IPS DF 6.9 (cell line): ENCODE data around the gene EPB41L1.
A peak's percentile ranks its signal among the peaks of the same experiment; 100 is the strongest.

ENCODE experiments used
- DNase-seq: peaks from one replicate; pipeline ENCODE4 v3.0.0-alpha.2; 2013; ENCODE audit warnings: low read depth, low spot score
- H3K27ac ChIP-seq: one replicate; pipeline ENCODE4 v1.5.1; 2013; ENCODE audit warnings: low read length, control low read depth
- H3K27me3 ChIP-seq: 2 replicates; pipeline ENCODE4 v1.6.1; 2013; ENCODE audit warnings: mild to moderate bottlenecking, low read length; ENCODE audit not compliant: control insufficient read depth, insufficient read depth
- H3K36me3 ChIP-seq: 2 replicates; pipeline ENCODE4 v1.6.1; 2013; ENCODE audit warnings: low read length; ENCODE audit not compliant: control insufficient read depth, insufficient read depth
- H3K4me1 ChIP-seq: 2 replicates; pipeline ENCODE4 v1.6.1; 2013; ENCODE audit warnings: low read length; ENCODE audit not compliant: control insufficient read depth, insufficient read depth
- H3K4me3 ChIP-seq: 2 replicates; pipeline ENCODE4 v1.5.1; 2013; ENCODE audit warnings: mild to moderate bottlenecking, low read length
- H3K9me3 ChIP-seq: 2 replicates; pipeline ENCODE4 v1.6.1; 2013; ENCODE audit warnings: low read length, inconsistent platforms; ENCODE audit not compliant: control insufficient read depth, insufficient read depth
- WGBS: extraction: QIAGEN DNeasy Blood & Tissue Kit; methylation state at CpG from one replicate; pipeline ENCODE4 v1.1.7; 2013; ENCODE audit warnings: mixed read lengths, missing lambda C conversion rate; ENCODE audit not compliant: insufficient read length, insufficient coverage; 5-methylcytosine and 5-hydroxymethylcytosine counted together

Gene EPB41L1

DNA sequence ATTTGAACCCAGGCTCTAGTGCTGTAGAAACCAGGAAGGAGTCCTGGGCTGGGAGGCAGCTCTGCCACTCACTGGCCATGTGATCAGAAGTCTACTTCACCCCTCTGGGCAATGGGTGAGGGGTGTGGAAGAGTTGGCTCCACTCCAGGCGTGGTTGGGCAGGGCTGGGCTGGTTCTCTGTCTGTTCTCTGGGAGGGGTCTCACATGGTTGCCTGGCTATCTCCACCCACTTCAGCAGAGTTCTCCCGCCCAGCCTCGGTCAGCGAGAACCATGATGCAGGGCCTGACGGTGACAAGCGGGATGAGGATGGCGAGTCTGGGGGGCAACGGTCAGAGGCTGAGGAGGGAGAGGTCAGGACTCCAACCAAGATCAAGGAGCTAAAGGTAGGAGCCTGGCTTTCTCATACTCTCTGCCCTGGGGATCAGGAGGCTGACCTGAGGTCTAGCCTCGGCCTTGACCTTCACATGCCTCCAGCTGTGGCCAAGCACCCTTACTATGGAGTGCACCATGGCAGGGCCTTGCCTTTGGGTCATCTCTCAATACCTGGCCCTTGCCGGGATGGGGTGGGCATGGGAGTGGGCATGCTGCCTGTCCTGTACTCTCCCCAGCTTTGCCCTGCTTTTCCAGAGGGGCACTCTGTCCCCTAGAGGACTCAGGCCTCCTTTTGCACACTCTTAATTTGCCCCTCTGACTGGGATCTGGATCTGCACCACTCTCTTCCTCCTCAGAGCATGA, 39.6 kb downstream of the EPB41L1 start:
- Histone ChIP-seq H3K4me3 (no peak overlapping the region), H3K27me3 (no peaks in the 10 kb centered on the region; the same call in 1 of the 2 replicates), H3K4me1 (no peaks in the 10 kb centered on the region), H3K36me3 (peaks cover 3% of the 10 kb centered on the region; the same call in 1 of the 2 replicates), H3K27ac (no peak overlapping the region), H3K9me3 (no peaks in the 10 kb centered on the region)
- WGBS = no CpG with 5 or more reads among the region's 10 CpGs
- DNase-seq = no peak

DNA sequence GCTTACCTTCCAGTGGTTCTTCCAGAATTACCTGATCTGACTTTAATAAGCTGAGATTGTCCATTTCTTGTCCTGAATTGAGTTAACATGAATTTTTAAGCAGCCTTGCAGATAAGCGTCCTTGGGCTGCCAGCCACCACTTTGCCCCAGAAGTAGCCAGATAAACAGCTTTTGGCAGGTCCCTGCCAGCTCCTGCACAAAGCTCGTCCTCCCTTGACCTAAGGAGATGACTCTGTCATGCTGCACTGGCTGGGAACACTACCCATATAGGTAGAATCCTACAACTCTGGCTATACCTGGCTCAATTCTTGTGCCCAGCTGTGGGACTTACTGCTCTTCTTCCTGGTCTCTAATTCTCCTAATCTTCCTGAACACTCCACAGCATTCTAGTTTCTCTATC, 42.1 kb downstream of the EPB41L1 start:
- DNase-seq = no peak
- H3K27me3 ChIP-seq = no peaks in the 10 kb centered on the region
- no CpG with 5 or more reads among the region's 2 CpGs for WGBS
- H3K4me1 ChIP-seq = no peaks in the 10 kb centered on the region
- no peaks in the 10 kb centered on the region for H3K36me3 ChIP-seq
- no peaks in the 10 kb centered on the region for H3K9me3 ChIP-seq
- H3K27ac ChIP-seq = no peak overlapping the region
- H3K4me3 ChIP-seq = no peak overlapping the region

DNA sequence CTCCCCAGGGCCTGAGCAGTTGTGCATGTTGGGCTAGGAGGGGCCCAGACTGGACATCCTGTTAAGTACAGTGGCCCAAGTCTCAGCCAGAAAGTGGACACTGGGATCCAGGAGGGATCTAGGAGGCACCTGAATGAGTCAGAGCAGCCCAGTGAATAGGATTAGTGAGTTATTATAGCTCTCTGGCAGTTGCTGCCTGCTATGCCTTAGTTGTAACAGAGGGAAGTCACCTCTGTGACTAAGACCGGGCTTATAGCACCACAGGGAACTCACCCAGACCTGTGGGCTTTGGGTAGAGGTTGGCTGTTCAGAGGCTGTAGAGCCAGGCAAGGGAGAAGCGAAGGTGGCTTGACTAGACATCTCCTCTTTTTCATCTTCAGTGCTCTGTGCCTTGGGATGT, 42.7 kb downstream of the EPB41L1 start:
- no peaks in the 10 kb centered on the region for H3K36me3 ChIP-seq
- no peak for DNase-seq
- H3K27ac ChIP-seq = no peak overlapping the region
- H3K4me1 ChIP-seq = no peaks in the 10 kb centered on the region
- no CpG with 5 or more reads among the region's 2 CpGs for WGBS
- no peaks in the 10 kb centered on the region for H3K9me3 ChIP-seq
- no peaks in the 10 kb centered on the region for H3K27me3 ChIP-seq
- H3K4me3 ChIP-seq = no peak overlapping the region

DNA sequence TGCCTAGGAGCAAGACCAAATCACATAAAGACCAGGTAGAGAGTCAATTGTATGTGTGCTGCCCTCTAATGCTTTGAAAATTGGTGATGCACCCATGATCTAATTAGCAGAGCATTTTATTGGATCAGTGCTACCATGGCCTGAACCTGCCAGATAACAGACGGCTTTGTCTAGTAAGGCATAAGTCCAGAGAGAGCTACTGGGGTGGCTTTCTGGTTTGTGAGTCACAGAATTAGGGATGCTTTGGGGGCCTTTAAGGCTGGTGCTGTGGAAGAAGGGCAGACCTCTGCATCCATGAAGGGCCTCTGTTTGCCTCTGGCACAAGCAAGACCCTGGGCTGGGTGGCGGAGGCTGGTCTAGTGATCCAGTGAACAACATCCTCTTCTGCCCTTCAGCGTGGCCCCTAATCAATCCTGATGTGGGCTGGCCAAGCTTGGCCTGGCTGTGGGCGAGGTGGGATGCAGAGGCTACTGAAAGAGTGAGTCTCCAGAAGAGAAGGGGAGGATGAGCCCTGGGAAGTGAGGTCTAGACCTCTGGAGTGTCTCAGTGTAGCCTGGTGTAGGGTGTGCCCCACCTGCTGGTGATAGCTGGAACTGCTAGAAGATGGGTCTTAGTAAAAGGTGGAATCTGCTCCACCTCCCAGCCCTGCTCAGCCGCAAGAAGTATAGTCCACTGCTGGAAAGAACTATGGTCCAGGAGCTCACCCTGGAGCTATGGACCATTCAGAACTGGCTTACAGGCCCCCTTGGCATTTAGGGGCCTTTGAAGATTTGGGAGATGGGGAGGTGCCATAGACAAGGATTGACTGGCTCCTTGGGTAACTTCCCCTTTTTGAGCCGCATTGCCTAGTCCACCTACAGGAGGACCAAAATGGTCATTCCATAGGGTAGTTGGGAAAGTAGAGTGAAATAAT, 45.1 kb downstream of the EPB41L1 start:
- no peaks in the 10 kb centered on the region for H3K4me1 ChIP-seq
- H3K36me3 ChIP-seq = no peaks in the 10 kb centered on the region
- no CpG with 5 or more reads among the region's 6 CpGs for WGBS
- no peak overlapping the region for H3K4me3 ChIP-seq
- peak; percentile 63 for DNase-seq
- H3K27ac ChIP-seq = no peak overlapping the region
- no peaks in the 10 kb centered on the region for H3K9me3 ChIP-seq
- no peaks in the 10 kb centered on the region for H3K27me3 ChIP-seq

DNA sequence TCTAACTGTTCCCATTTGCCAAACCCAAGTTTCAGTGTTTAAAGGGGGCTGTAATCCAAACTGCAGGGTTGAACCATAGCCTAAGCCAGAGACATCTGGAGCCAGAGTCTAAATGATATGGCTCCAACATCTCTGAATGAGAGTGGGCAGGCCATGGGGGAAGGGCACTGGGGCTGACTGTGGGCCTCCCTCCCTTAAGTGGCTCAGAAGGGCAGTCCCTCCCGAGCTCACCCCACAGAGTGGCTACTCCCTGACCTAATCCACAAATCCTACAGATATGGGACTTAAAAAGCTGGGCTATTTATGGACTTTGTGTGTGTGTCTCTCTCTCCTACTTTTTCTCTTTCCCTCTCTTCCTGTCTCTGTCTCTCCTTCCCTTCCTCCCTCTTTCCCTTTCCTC, 45.9 kb downstream of the EPB41L1 start:
- H3K27ac ChIP-seq = no peak overlapping the region
- no CpG with 5 or more reads among the region's 1 CpG for WGBS
- no peaks in the 10 kb centered on the region for H3K4me1 ChIP-seq
- DNase-seq = no peak
- H3K27me3 ChIP-seq = no peaks in the 10 kb centered on the region
- H3K36me3 ChIP-seq = no peaks in the 10 kb centered on the region
- no peaks in the 10 kb centered on the region for H3K9me3 ChIP-seq
- H3K4me3 ChIP-seq = no peak overlapping the region

DNA sequence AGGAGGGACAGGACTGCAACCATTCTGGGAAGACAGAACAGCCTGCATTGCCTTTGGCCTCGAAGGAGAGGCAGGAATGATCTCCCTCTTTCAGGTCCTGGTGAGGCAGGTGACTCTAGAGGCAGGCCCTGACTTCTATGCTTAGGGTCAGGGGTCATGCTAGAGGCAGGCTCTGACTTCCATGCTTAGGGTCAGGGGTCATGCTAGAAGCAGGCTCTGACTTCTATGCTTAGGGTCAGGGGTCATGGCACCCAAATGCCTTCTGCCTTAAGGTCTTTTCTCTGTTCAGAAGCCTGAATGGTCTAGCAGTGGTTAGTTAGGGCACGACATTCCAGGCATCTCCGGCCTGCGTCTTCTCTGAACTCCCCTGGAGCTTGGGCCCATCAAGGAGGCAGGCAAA, 46.7 kb downstream of the EPB41L1 start:
- Histone ChIP-seq H3K9me3 (no peaks in the 10 kb centered on the region), H3K4me3 (no peak overlapping the region), H3K27ac (no peak overlapping the region), H3K36me3 (no peaks in the 10 kb centered on the region), H3K4me1 (no peaks in the 10 kb centered on the region), H3K27me3 (no peaks in the 10 kb centered on the region)
- DNase-seq = no peak
- WGBS = no CpG with 5 or more reads among the region's 4 CpGs

DNA sequence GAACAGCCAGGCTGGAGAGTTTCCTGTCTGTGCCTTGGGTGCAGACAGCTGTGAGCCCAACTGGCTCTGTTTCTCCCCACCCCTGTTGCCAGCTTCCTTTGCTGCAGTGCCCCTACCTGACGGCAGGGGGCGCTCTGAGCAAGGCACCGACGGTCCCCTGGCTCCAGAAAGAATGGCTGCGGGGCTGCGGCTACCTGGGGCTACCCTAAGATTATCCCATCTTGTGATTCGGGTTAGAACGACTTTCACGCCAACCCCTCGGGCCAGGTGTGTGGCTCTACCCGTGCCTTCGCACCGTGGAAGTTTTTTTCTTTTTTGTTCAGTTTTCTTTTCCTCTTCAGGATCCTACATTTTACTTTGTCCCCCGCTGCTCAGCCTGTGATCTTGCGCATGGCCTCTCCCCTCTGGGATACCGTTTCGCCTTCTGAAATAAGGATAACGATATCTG, 48.4 kb downstream of the EPB41L1 start:
- Histone ChIP-seq H3K27ac (no peak overlapping the region), H3K9me3 (no peaks in the 10 kb centered on the region), H3K27me3 (no peaks in the 10 kb centered on the region), H3K36me3 (no peaks in the 10 kb centered on the region), H3K4me3 (no peak overlapping the region), H3K4me1 (no peaks in the 10 kb centered on the region)
- peak; percentile 52 for DNase-seq
- WGBS = no CpG with 5 or more reads among the region's 18 CpGs

DNA sequence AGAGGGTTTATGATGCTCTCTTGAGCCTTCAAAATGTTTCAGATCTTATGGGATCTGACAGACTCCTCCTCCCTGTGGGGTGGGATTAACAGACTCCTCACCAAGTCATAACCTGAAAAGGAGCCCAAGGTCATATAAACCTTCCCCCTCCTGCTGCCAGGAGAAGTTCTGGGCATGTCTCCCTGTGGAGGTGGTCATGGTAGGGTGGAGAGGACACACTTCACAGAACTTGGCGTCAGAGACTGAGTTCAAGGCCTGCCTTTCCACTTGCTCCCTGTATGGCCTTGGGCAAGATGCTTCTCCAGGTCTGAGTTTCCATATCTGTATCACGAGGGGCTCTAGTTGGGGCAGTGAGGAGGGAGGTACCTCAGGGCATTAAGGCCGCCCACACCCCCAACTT, 49.3 kb downstream of the EPB41L1 start:
- H3K36me3 ChIP-seq = no peaks in the 10 kb centered on the region
- H3K27me3 ChIP-seq = no peaks in the 10 kb centered on the region
- WGBS = no CpG with 5 or more reads among the region's 3 CpGs

DNA sequence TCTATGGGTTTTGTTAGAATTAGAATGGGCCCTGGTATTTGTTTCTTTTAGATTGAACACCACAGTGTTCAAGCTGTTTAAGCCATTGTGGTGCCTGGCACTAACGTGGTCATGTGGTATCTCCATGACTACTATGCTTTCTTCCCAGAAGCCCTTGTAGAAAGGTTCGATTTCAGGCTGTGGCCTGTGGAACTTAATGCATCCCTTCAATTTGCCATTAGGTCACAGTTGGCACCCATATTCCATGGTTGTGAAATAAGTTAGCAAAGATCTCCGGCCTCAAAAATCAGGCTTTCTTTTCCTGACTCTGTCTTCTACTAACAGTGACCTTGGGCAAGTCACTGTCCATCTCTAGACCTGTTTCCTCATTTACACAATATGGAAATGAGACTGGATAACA, 50.5 kb downstream of the EPB41L1 start:
- no peaks in the 10 kb centered on the region for H3K4me1 ChIP-seq

More for the DNA sequence above, 49.3 kb downstream of the EPB41L1 start:
- Histone ChIP-seq H3K27ac (no peak overlapping the region), H3K4me3 (no peak overlapping the region), H3K4me1 (no peaks in the 10 kb centered on the region), H3K9me3 (no peaks in the 10 kb centered on the region)
- no peak for DNase-seq

DNA sequence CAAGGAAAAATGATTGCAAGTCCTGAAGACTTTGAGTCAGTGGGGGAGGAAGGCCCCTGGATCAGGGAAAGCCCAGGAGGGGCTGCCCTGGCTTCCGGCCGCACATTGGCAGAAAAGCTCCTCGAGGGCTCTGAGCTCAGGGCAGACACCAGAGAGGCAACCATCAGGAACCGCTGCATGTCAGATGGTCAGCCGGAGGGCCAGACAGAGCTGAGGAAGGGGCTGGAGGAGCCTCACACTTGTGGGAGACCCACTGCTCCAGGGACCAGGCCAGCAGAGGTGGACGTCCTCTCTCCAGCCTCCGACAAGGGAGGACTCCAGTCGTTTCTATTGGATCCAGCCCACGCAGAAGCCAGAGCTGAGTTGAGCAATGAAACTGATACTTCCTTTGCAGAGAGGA, 51.5 kb downstream of the EPB41L1 start:
- WGBS = no CpG with 5 or more reads among the region's 9 CpGs
- H3K4me1 ChIP-seq = no peaks in the 10 kb centered on the region
- H3K27ac ChIP-seq = no peak overlapping the region
- no peaks in the 10 kb centered on the region for H3K27me3 ChIP-seq
- H3K9me3 ChIP-seq = no peaks in the 10 kb centered on the region
- DNase-seq = no peak
- no peaks in the 10 kb centered on the region for H3K36me3 ChIP-seq
- H3K4me3 ChIP-seq = no peak overlapping the region

More for the DNA sequence above, 50.5 kb downstream of the EPB41L1 start:
- Histone ChIP-seq H3K9me3 (no peaks in the 10 kb centered on the region), H3K36me3 (no peaks in the 10 kb centered on the region), H3K27me3 (no peaks in the 10 kb centered on the region), H3K27ac (no peak overlapping the region), H3K4me3 (no peak overlapping the region)
- DNase-seq = no peak
- no CpG with 5 or more reads among the region's 3 CpGs for WGBS
